Common myeloid progenitor, CD34-positive (primary cell): ENCODE results near the gene TLCD3B.
A peak's percentile ranks its signal among the peaks of the same experiment; 100 is the strongest.

Experiments
- CTCF ChIA-PET: fragments of 350-600 bp; sonication (Branson Sonifier 250); formaldehyde crosslinking; loops from one replicate; lab custom pipeline; 2021; ENCODE audit warnings: antibody characterized with exemption; lab: Charles Lee
- POLR2A ChIA-PET: fragments of 350-600 bp; sonication (Branson Sonifier 250); formaldehyde crosslinking; loops from one replicate; lab custom pipeline; 2021; ENCODE audit warnings: antibody characterized with exemption; lab: Charles Lee
- DNase-seq, 3 donors: peaks; one replicate each; pipeline versions ENCODE4 v3.0.0 to v3.0.0-alpha.2; 2013
- H3K27ac ChIP-seq, 2 experiments: 1 replicate in 1 of 2; 2 replicates in 1 of 2; pipeline ENCODE4 v1.7.0; 2013; ENCODE audit warnings: inconsistent platforms in 2 of 2, low read length in 2 of 2, mild to moderate bottlenecking in 2 of 2, low read depth in 1 of 2, moderate library complexity in 1 of 2; ENCODE audit not compliant: severe bottlenecking in 2 of 2, insufficient read depth in 1 of 2, poor library complexity in 1 of 2
- H3K27me3 ChIP-seq, 5 experiments: replicated peaks in 2 of 5; 1 replicate in 3 of 5; 2 replicates in 2 of 5; pipeline versions ENCODE4 v1.6.1 to v1.7.0; 2013; ENCODE audit warnings: low read length in 4 of 5, mild to moderate bottlenecking in 2 of 5, moderate library complexity in 2 of 5, inconsistent platforms in 1 of 5; ENCODE audit not compliant: insufficient read depth in 5 of 5, control insufficient read depth in 4 of 5
- H3K36me3 ChIP-seq, 4 experiments: 1 replicate in 2 of 4; 2 replicates in 2 of 4; pipeline versions ENCODE4 v1.6.1 to v1.7.0; 2013; ENCODE audit warnings: low read length in 3 of 4, control low read depth in 1 of 4, mild to moderate bottlenecking in 1 of 4; ENCODE audit not compliant: control insufficient read depth in 4 of 4, insufficient read depth in 4 of 4
- H3K4me1 ChIP-seq, 4 experiments: 1 replicate in 3 of 4; 2 replicates in 1 of 4; pipeline versions ENCODE4 v1.6.1 to v1.7.1; 2013; ENCODE audit warnings: low read length in 3 of 4, mild to moderate bottlenecking in 3 of 4, control low read depth in 1 of 4, inconsistent platforms in 1 of 4, moderate library complexity in 1 of 4; ENCODE audit not compliant: control insufficient read depth in 4 of 4, insufficient read depth in 4 of 4; ENCODE audit errors: control extremely low read depth in 1 of 4
- H3K4me3 ChIP-seq, 7 experiments: 1 replicate in 4 of 7; 2 replicates in 3 of 7; pipeline versions ENCODE4 v1.5.1 to v1.7.0; 2013; ENCODE audit warnings: mild to moderate bottlenecking in 7 of 7, low read length in 6 of 7, moderate library complexity in 6 of 7, inconsistent platforms in 2 of 7, low read depth in 2 of 7, control low read depth in 1 of 7; ENCODE audit not compliant: insufficient read depth in 4 of 7, control insufficient read depth in 1 of 7; ENCODE audit errors: extremely low read depth in 1 of 7
- H3K9me3 ChIP-seq, 5 experiments: 1 replicate in 4 of 5; 2 replicates in 1 of 5; pipeline versions ENCODE4 v1.6.1 to v1.7.1; 2013; ENCODE audit warnings: low read length in 4 of 5, mild to moderate bottlenecking in 2 of 5, inconsistent platforms in 1 of 5, low read depth in 1 of 5, moderate library complexity in 1 of 5; ENCODE audit not compliant: control insufficient read depth in 4 of 5, insufficient read depth in 2 of 5; ENCODE audit errors: control extremely low read depth in 1 of 5
- WGBS: methylation state at CpG from one replicate; pipeline ENCODE4 v1.1.5; 2013; ENCODE audit not compliant: insufficient coverage; 5-methylcytosine and 5-hydroxymethylcytosine counted together

TLCD3B gene

GRCh38 chr16:30065943-30066760 lies 35.1 kb upstream of the TLCD3B start:
- peaks cover 0 to 38% (median 35%) of the 10 kb centered on the region in 4 experiments for H3K4me1 ChIP-seq
- peak; percentile 60 to 78 (median 74) for DNase-seq
- peak overlapping the region; percentile 82 to 91 for H3K27ac ChIP-seq
- H3K4me3 ChIP-seq: peak overlapping the region; percentile 82 to 99 (median 93)
- no peaks in the 10 kb centered on the region for H3K9me3 ChIP-seq
- 2% methylated on average over 31 of the region's 44 CpGs for WGBS
- peaks cover 11 to 48% (median 38%) of the 10 kb centered on the region in 4 experiments for H3K36me3 ChIP-seq
- CTCF ChIA-PET: interaction anchor here (0.9 to 19.2 kb wide), 14 partner anchors 9 to 119 kb away, joined by 3 to 235 read pairs (median 3); partner anchors contain the start of genes PPP4C, TBX6 and YPEL3
- H3K27me3 ChIP-seq: no peaks in the 10 kb centered on the region
- POLR2A ChIA-PET: interaction anchor here (0.6 to 2.6 kb wide), 11 partner anchors 9 to 601 kb away, joined by 3 to 20 read pairs (median 4); partner anchors contain the start of genes CORO1A, PPP4C, TAOK2 and TBX6

GRCh38 chr16:30065102-30065942 lies 34.3 kb upstream of the TLCD3B start, which contains the start of gene ALDOA:
Gene ALDOA, plus strand, starts transcription at chr16:30065760. Its CDS starts 1,138 bp downstream, at chr16:30066898.
- Histone ChIP-seq H3K4me3 (peak within 1 kb of the TSS; percentile 82 to 99 (median 93)), H3K4me1 (peaks cover 0 to 38% (median 35%) of the 10 kb centered on the region in 4 experiments), H3K9me3 (no peaks in the 10 kb centered on the region), H3K36me3 (peaks cover 7 to 39% (median 31%) of the 10 kb centered on the region in 4 experiments), H3K27me3 (no peaks in the 10 kb centered on the region), H3K27ac (peak within 1 kb of the TSS; percentile 82 to 91)
- ChIA-PET POLR2A (interaction anchor here (0.6 to 2.6 kb wide), 10 partner anchors 9 to 399 kb away, joined by 3 to 20 read pairs (median 4); partner anchors contain the start of genes CORO1A, PPP4C, TAOK2 and TBX6), CTCF (interaction anchor here (0.9 to 19.2 kb wide), 11 partner anchors 8 to 120 kb away, joined by 3 to 235 read pairs (median 4); partner anchors contain the start of genes PPP4C, TBX6 and YPEL3)
- under 1% methylated on average over 86 of the region's 99 CpGs for WGBS
- DNase-seq: peak; percentile 98 to 99 (median 99)

GRCh38 chr16:30064729-30065101 lies 33.6 kb upstream of the TLCD3B start:
- Histone ChIP-seq H3K27ac (peak overlapping the region in 1 of 2 experiments; percentile 91), H3K27me3 (no peaks in the 10 kb centered on the region), H3K4me3 (peak overlapping the region; percentile 82 to 99 (median 93)), H3K9me3 (no peaks in the 10 kb centered on the region), H3K4me1 (peaks cover 0 to 38% (median 35%) of the 10 kb centered on the region in 4 experiments), H3K36me3 (peaks cover 3 to 33% (median 26%) of the 10 kb centered on the region in 4 experiments)
- DNase-seq: no peak
- WGBS: 0% methylated on average over 14 of the region's 25 CpGs
- CTCF ChIA-PET: interaction anchor here (1.2 to 19.2 kb wide), 6 partner anchors 9 to 121 kb away, joined by 3 to 235 read pairs (median 6); partner anchors contain the start of genes PPP4C, TBX6 and YPEL3
- POLR2A ChIA-PET: interaction anchor here (0.6 to 2.6 kb wide), 6 partner anchors 10 to 398 kb away, joined by 4 to 20 read pairs (median 10); partner anchors contain the start of genes PPP4C, TAOK2 and TBX6

- DNase-seq: peak; percentile 72 to 84 (median 81)
- Histone ChIP-seq H3K4me1 (peaks cover 0 to 38% (median 32%) of the 10 kb centered on the region in 4 experiments), H3K36me3 (peaks cover 0 to 27% (median 21%) of the 10 kb centered on the region in 4 experiments), H3K4me3 (peak overlapping the region; percentile 82 to 99 (median 93)), H3K27me3 (no peaks in the 10 kb centered on the region), H3K27ac (peak overlapping the region; percentile 50 to 91), H3K9me3 (no peaks in the 10 kb centered on the region)
- 3% methylated on average over 14 of the region's 27 CpGs for WGBS
- ChIA-PET CTCF (interaction anchor here (0.9 to 19.2 kb wide), 9 partner anchors 9 to 122 kb away, joined by 3 to 235 read pairs (median 5); partner anchors contain the start of genes PPP4C, TBX6 and YPEL3), POLR2A (interaction anchor here (0.6 to 2.2 kb wide), 3 partner anchors 9 to 310 kb away, joined by 3 to 11 read pairs (median 5); partner anchors contain the start of gene TAOK2)
Measured at GRCh38 chr16:30063893-30064728, 33.0 kb upstream of the TLCD3B start.

GRCh38 chr16:30063278-30063892 lies 32.3 kb upstream of the TLCD3B start:
- peak overlapping the region; percentile 50 to 91 for H3K27ac ChIP-seq
- H3K9me3 ChIP-seq: no peaks in the 10 kb centered on the region
- no peak for DNase-seq
- H3K27me3 ChIP-seq: no peaks in the 10 kb centered on the region
- H3K4me1 ChIP-seq: peaks cover 0 to 38% (median 30%) of the 10 kb centered on the region in 4 experiments
- H3K4me3 ChIP-seq: peak overlapping the region in 6 of 7 experiments; percentile 82 to 99 (median 94)
- peaks cover 0 to 20% (median 14%) of the 10 kb centered on the region in 4 experiments for H3K36me3 ChIP-seq
- POLR2A ChIA-PET: interaction anchor here (0.6 kb wide), 1 partner anchor 311 kb away, joined by 3 read pairs; no protein-coding TSS in a partner anchor
- CTCF ChIA-PET: interaction anchor here (0.5 to 5.1 kb wide), 6 partner anchors 8 to 61 kb away, joined by 3 to 25 read pairs (median 4); partner anchors contain the start of gene TBX6
- 55% methylated on average over 12 of the region's 12 CpGs for WGBS
